NCI-H146 treated with DMSO at 0.1 percent for 48 hours (cell line): Measurements from ENCODE around the gene SEPTIN1.

Experiments
- DNase-seq: peaks from one replicate; lab custom pipeline; 2025; ENCODE audit not compliant: unreplicated experiment; lab: John Stamatoyannopoulos, UW

The SEPTIN1 gene

GRCh38 chr16:30377050-30377811 lies 5.1 kb downstream of the SEPTIN1 start:
- DNase-seq, result no peak

GRCh38 chr16:30376461-30376902 lies 5.9 kb downstream of the SEPTIN1 start:
- DNase-seq, result no peak

DNA sequence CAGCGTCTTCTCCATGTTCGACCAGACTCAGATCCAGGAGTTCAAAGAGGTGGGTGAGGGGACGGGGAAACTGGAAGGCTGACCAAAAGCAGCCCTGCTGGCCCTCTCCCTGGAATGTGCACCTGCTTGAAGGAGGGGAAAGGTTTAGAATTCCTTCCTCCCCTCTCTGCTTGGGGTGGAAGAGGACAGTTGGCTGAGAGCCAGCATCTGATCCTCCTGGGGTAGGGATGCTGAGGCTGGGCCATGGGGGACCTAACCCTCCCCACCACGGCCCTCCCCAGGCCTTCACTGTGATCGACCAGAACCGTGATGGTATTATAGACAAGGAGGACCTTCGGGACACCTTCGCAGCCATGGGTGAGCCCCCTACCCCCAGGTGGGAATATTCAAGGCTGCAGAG lies 6.5 kb downstream of the SEPTIN1 start:
- no peak for DNase-seq

- no peak for DNase-seq
These were observed 7.8 kb downstream of the SEPTIN1 start, which contains the start of gene MYL11 for GRCh38 chr16:30374538-30374937. Gene MYL11 (plus strand): TSS chr16:30374802. CDS start chr16:30374858, 56 bp downstream.

- DNase-seq, result no peak
These were observed 9.6 kb downstream of the SEPTIN1 start for GRCh38 chr16:30372725-30373124.

DNA sequence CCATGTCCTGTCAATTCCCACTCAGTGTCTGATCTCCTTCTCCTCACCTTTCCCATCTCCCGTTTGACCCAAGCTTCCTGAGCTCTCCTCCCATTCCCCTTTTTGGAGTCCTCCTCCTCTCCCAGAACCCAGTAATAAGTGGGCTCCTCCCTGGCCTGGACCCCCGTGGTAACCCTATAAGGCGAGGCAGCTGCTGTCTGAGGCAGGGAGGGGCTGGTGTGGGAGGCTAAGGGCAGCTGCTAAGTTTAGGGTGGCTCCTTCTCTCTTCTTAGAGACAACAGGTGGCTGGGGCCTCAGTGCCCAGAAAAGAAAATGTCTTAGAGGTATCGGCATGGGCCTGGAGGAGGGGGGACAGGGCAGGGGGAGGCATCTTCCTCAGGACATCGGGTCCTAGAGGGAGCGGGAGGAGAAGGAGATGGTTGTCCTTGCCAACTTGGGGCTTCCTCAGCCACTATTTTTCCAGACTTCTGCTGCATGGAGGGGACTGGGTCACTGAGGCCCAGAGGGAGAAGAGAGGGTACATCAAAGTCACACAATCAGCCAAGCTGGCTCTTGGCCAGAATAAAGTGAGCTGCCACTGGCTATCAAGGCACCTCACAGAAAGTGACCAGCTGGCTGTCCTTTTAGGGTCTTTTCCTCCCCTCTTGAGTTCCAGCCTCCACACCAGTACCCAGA lies 10.2 kb downstream of the SEPTIN1 start:
- no peak for DNase-seq

DNA sequence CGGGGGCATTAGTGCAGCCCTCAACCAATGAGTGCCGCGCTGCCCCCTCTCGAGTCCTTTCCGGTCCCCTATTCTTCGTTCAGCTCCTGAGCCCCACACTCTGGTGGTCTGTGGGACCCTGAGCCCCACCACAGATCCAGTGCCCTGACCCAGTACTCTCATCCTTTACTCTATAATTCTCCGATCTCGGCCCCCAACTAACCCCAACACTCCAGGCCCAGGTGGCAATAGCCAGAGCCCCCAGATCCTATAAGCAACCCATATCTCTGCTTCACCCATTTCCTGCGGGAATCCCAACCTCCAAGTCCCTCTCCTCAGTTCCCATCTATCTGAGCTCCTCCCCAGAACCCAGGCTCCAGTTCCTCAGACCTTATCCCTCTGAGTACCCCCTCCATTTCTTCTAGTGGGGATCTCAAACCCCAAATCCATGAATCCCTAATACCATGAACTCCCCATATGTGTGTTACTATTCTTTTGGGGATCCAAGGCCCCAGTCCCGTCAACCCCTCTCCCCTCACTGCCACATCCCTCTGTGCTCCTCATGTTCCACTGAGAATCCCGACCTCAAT lies 11.0 kb downstream of the SEPTIN1 start:
- DNase-seq, result no peak

DNA sequence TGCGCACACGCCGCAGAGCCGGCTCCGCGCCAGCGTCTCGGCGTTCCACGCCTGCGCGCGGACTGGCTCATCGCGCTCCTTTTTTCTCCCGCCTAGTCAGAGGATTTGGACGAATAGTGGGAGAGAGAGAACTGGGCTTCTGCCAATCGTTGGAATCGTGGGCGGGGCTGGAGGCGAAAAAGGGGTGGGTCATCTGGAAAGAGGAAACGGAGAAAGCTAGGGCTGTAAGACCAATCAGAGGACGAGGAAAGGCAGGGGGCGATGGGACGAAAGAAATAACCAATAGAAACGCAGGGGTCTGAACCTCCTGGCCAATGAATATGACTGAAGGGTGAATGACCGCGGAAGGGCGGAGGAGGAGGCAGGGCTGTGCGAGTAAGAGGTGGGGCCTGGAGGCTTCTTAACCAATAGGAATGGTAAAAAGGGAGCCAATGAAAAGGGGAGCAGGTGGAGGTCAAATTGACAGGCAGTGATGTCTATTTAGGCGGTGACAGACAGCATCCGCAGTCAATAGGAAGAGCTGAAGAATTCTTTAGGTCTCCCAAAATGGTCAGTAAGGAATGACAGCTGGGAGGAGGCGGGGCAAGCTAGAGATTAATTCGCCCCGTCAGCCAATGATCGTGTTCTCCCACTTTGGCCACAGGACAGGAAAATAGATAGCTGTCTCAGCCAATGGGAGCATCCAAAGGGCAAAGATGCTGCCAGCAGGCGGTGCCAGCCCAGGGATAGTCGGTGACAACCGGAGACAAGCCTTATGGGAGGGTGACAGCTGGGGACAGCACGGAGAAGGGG lies 11.7 kb downstream of the SEPTIN1 start, which contains the start of gene TBC1D10B:
Gene TBC1D10B (minus strand): TSS at position 39 of the 792 bp plus-strand sequence. CDS start 311 bp downstream, outside the sequence.
- peak; percentile 100 for DNase-seq

DNA sequence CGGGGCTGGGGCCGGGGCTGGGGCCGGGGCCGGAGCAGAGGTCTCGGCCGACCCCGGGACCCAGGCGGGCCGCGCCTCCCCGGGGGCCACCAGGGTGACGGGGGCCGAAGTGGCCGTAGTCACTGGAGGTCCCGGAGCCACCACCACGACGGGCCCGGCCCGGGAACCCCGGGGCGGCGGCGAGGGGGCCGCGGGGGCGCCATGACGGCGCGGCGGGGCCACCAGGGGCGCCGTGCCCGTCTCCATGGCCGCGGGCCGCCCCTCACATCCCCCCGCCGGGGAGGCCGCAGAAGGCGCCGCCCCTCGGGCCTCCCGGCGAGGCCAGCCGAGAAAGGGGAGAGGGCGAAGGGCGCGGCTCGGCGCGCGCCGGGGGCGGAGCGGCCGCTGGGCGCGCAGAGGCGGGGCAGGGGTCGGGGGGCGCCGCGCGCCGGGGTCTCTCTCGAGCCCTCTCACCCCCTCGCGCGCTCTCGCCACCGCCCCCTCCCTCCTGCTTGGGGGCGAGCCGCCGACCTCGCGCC lies 12.4 kb downstream of the SEPTIN1 start:
- no peak for DNase-seq

GRCh38 chr16:30369091-30369937 lies 13.0 kb downstream of the SEPTIN1 start:
- no peak for DNase-seq

DNA sequence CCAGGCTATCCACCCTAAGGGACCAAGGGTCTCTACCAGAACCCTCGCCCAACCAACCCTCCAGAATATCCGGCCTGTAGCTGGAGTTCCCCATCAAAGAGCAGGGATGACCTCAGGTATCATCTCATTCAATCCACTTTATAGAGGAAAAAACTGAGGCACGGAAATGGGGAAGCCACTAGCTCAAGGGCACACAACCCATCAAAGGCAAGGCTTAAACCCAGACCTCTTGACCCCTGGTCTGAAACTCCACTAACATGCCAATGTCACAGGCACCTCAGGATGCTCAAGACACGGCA lies 13.6 kb downstream of the SEPTIN1 start:
- no peak for DNase-seq

DNA sequence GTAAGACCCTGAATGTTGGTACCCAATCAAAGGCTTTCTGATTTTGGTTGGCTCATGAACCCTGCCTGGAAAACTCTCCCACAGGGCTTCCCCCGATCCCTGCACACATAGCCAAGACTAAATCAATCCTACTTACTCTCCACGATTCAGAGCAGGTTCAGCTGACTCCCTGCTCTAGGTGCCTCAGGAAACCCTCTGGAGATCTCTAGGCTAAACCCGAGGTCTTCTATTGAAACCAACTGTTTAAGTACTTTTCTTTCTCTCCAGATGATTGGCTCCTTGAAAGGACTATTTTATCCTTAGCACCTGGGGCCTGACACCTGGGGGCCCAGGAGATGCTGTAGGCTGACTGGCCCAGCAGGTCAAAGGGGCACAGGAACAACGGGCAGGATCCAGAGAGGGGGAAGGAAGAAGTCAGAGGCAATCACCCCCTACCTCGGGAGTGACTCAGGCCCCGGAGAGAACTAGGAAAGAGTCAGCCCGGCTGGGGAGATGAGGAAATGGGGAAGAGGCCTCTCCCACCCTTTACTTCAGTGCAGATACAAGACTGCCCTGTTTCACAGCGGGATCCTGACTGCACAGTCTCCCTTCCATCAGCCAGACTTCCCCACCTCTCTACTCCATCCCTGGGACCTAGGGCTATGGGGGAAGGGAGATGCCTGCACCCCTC lies 14.1 kb downstream of the SEPTIN1 start:
- no peak for DNase-seq

- no peak for DNase-seq
These were observed 14.9 kb downstream of the SEPTIN1 start for GRCh38 chr16:30367349-30368009.

GRCh38 chr16:30366511-30366910 lies 15.8 kb downstream of the SEPTIN1 start:
- DNase-seq, result no peak

GRCh38 chr16:30365200-30365599 lies 17.2 kb downstream of the SEPTIN1 start:
- DNase-seq, result no peak

GRCh38 chr16:30361180-30361579 lies 21.2 kb downstream of the SEPTIN1 start:
- no peak for DNase-seq

DNA sequence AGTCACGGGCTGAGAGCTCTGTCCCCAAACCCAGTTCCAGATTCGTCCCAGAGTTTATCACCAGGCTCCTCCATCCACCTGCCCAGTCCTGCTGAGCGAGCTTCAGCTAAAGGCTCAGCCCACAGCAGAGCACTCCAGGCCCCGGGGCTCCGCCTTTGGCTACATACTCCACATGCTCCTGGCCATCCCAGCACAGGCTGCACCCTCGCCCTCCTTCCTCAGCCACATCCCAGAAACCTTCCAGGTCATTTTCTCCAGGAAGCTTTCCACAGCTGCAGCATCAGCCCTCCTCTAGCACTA lies 22.5 kb downstream of the SEPTIN1 start:
- DNase-seq, result no peak

DNA sequence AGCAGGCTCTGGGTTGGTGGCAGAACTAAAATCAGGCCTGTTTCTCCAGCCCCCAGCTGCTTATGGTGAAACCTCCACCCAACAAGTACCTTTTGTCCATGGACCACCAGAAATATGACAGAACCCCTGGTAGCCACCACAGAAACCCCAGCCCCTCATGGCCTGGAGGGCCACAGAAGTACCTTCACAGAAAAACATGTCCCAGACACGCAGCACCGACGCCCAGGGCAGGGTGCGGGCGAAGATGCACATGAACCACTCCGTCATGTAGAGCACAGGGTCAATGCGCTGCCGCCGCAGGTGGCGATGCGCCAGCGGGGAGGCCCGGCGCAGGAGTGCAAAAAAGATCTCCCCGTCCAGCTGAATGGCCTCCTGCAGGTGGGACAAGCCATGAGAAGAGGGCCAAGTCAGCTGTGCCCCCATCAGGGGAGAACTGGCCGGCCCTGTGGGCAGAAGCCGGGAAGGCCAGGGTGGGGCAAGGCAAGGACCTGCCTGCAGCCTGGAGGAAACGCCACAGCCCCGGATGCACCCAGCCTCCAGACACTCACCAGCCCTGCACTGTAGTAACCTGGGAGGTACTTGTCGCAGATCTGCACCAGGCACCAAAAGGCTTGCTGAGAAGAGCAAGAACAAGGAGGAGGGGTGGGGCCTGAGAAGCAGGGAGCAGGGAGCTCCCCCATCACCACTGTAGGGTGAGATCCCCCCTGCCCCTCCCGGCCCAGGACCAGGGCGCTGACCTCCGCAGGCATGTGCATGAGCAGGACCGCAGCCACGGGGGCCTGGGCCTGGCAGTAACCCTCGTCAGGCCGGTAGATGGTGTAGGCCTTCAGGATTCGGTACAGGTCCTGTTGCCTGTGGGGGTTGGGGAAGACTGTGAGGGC lies 23.1 kb downstream of the SEPTIN1 start:
- no peak for DNase-seq
